GM23338 (cell line): ENCODE data around the gene CTDP1. TPM values are rescaled to one million over a fixed set of nuclear protein-coding genes. Genes with fewer than 3 reads are reported as not detected.

Source experiments
- ATAC-seq: fragments of 200-7000 bp; cut with Tn5 transposase; 3 replicates; pipeline ENCODE4 v1.9.1; 2020
- DNase-seq: peaks from one replicate; pipeline ENCODE4 v3.0.0-alpha.2; 2015; ENCODE audit warnings: low spot score
- H2AFZ ChIP-seq: fragments of 200-600 bp; sonication (generic); 2 replicates; pipeline ENCODE4 v1.8.0; 2016; ENCODE audit warnings: antibody characterized with exemption, mild to moderate bottlenecking, moderate library complexity
- H3F3A ChIP-seq: fragments of 200-600 bp; sonication (generic); replicated peaks from 2 replicates; pipeline ENCODE4 v1.8.0; 2017; ENCODE audit warnings: antibody characterized with exemption, mixed run types, low read depth
- H3K27ac ChIP-seq: fragments of 200-600 bp; sonication (generic); 2 replicates; pipeline ENCODE4 v1.6.1; 2016; ENCODE audit warnings: low read depth
- H3K27me3 ChIP-seq: fragments of 200-600 bp; sonication (generic); 2 replicates; pipeline ENCODE4 v1.8.0; 2016; ENCODE audit warnings: mild to moderate bottlenecking, mixed run types, moderate library complexity; ENCODE audit not compliant: insufficient read depth
- H3K36me3 ChIP-seq: fragments of 200-600 bp; sonication (generic); 2 replicates; pipeline ENCODE4 v1.8.0; 2016; ENCODE audit warnings: mild to moderate bottlenecking; ENCODE audit not compliant: insufficient read depth
- H3K4me1 ChIP-seq: fragments of 200-600 bp; sonication (generic); 2 replicates; pipeline ENCODE4 v1.8.0; 2016; ENCODE audit warnings: mild to moderate bottlenecking, moderate library complexity; ENCODE audit not compliant: insufficient read depth
- H3K4me2 ChIP-seq: fragments of 200-600 bp; sonication (generic); 2 replicates; pipeline ENCODE4 v1.7.1; 2017; ENCODE audit warnings: mixed run types
- H3K4me3 ChIP-seq: fragments of 200-600 bp; sonication (generic); 2 replicates; pipeline ENCODE4 v1.6.1; 2016; ENCODE audit warnings: mixed run types
- H3K79me2 ChIP-seq: fragments of 200-600 bp; sonication (generic); replicated peaks from 2 replicates; pipeline ENCODE4 v1.8.0; 2017; ENCODE audit warnings: mild to moderate bottlenecking; ENCODE audit not compliant: insufficient read depth
- H3K9me2 ChIP-seq: fragments of 200-600 bp; sonication (generic); 2 replicates; pipeline ENCODE4 v1.8.0; 2017; ENCODE audit not compliant: insufficient read depth
- H4K20me1 ChIP-seq: fragments of 200-600 bp; sonication (generic); replicated peaks from 2 replicates; pipeline ENCODE4 v1.8.0; 2017; ENCODE audit warnings: mild to moderate bottlenecking; ENCODE audit not compliant: insufficient read depth
- H3K27ac Mint-ChIP-seq: 2 replicates; pipeline ENCODE4 v1.8.0; 2020; ENCODE audit warnings: inconsistent platforms, mild to moderate bottlenecking, moderate library complexity, mixed read lengths
- H3K27me3 Mint-ChIP-seq: 3 replicates; pipeline ENCODE4 v1.8.0; 2022; ENCODE audit warnings: low read depth, mild to moderate bottlenecking, moderate library complexity, mixed read lengths, inconsistent platforms; ENCODE audit not compliant: insufficient read depth, poor library complexity
- H3K36me3 Mint-ChIP-seq: 3 replicates; pipeline ENCODE4 v1.8.0; 2021; ENCODE audit warnings: low read depth, mild to moderate bottlenecking, inconsistent platforms, moderate library complexity, mixed read lengths
- H3K4me1 Mint-ChIP-seq: 3 replicates; pipeline ENCODE4 v1.8.0; 2020; ENCODE audit warnings: mild to moderate bottlenecking, inconsistent platforms, mixed read lengths
- H3K4me3 Mint-ChIP-seq: 3 replicates; pipeline ENCODE4 v1.8.0; 2021; ENCODE audit warnings: moderate library complexity, mild to moderate bottlenecking, inconsistent platforms, mixed read lengths
- H3K9me3 Mint-ChIP-seq: 3 replicates; pipeline ENCODE4 v1.8.0; 2020; ENCODE audit warnings: moderate library complexity, mild to moderate bottlenecking, inconsistent platforms, mixed read lengths
- CREB1 ChIP-seq: fragments of 250-450 bp; sonication (Bioruptor Pico); IDR thresholded peaks from 2 replicates; pipeline ENCODE4 v1.5.0; 2020; ENCODE audit warnings: low read depth, mild to moderate bottlenecking, moderate library complexity
- CTCF ChIP-seq, 2 experiments: fragments of 200-600 bp in 1 of 2; sonication (generic) in 1 of 2; conservative IDR thresholded peaks; 2 replicates each; pipeline versions ENCODE4 v1.5.1 to v1.6.1; 2016 to 2017; ENCODE audit warnings: antibody characterized with exemption in 2 of 2, low read depth in 2 of 2, mild to moderate bottlenecking in 2 of 2, moderate library complexity in 1 of 2
- ETS1 ChIP-seq: IDR thresholded peaks from 2 replicates; pipeline ENCODE4 v1.6.1; 2016; ENCODE audit warnings: antibody characterized with exemption
- EZH2phosphoT487 ChIP-seq: fragments of 200-600 bp; sonication (generic); IDR thresholded peaks from one replicate; pipeline ENCODE4 v1.8.1; 2018; ENCODE audit warnings: antibody characterized with exemption; ENCODE audit not compliant: unreplicated experiment
- REST ChIP-seq: IDR thresholded peaks from one replicate; pipeline ENCODE4 v1.6.1; 2018; ENCODE audit warnings: antibody characterized with exemption; ENCODE audit not compliant: unreplicated experiment
- STAT1 ChIP-seq: IDR thresholded peaks from one replicate; pipeline ENCODE4 v1.6.1; 2016; ENCODE audit warnings: antibody characterized with exemption; ENCODE audit not compliant: unreplicated experiment
- ZNF114 ChIP-seq: fragments of 250-450 bp; sonication (Bioruptor Pico); IDR thresholded peaks from 2 replicates; pipeline ENCODE4 v1.5.0; 2020; ENCODE audit warnings: mild to moderate bottlenecking, moderate library complexity
- ZNF331 ChIP-seq: fragments of 250-450 bp; sonication (Bioruptor Pico); IDR thresholded peaks from 2 replicates; pipeline ENCODE4 v1.5.0; 2020; ENCODE audit warnings: low read depth, mild to moderate bottlenecking, moderate library complexity
- polyA plus RNA-seq: library from polyadenylated mRNA; unstranded; fragments of >200 nt; fragmentation: Nextera tagmentation; extraction: Ambion mirVana; gene quantifications from 2 replicates; pipeline ENCODE4 v1.2.1, GENCODE V29; 2016
- total RNA-seq: library from RNA; depleted of rRNA; stranded (reverse); fragments of >200 nt; shearing (Covaris generic); gene quantifications from 2 replicates; pipeline ENCODE4 v1.2.3, GENCODE V29; 2014

Gene CTDP1
- total and polyA plus RNA-seq, 2 experiments from 2014 or later = 9.4 to 51.6 TPM

GRCh38 chr18:79760348-79760747 lies 80.7 kb downstream of the CTDP1 start:
- H3K4me1 Mint-ChIP-seq = no peaks in the 10 kb centered on the region

GRCh38 chr18:79760881-79761280 lies 81.3 kb downstream of the CTDP1 start:
- Mint-ChIP-seq H3K27ac (no peak overlapping the region), H3K4me1 (no peaks in the 10 kb centered on the region), H3K4me3 (no peak overlapping the region), H3K27me3 (peaks cover 2% of the 10 kb centered on the region), H3K9me3 (peaks cover 28% of the 10 kb centered on the region; the same call in 2 of the 3 replicates), H3K36me3 (peaks cover 6% of the 10 kb centered on the region)
- Histone ChIP-seq H3K27me3 (no peaks in the 10 kb centered on the region), H3K27ac (no peak overlapping the region), H3K4me3 (no peak overlapping the region), H3K4me2 (no peak overlapping the region), H4K20me1 (0 out of 2 replicates have a peak, but pooled peaks cover 3% of the 10 kb centered on the region), H3K4me1 (no peaks in the 10 kb centered on the region), H2AFZ (no peak overlapping the region), H3K79me2 (no peaks in the 10 kb centered on the region), H3F3A (no peaks in the 10 kb centered on the region), H3K9me2 (no peaks in the 10 kb centered on the region), H3K36me3 (no peaks in the 10 kb centered on the region)
- DNase-seq = no peak
- ATAC-seq = no peak
- TF ChIP-seq ZNF331 (CRISPR knock-in tag) (no peak), STAT1 (no peak), EZH2phosphoT487 (no peak), CTCF (conservative IDR thresholded peaks at IDR 0.05; ENCODE audit: low read depth in 2 of 2) (no peak), ETS1 (no peak), CREB1 (CRISPR knock-in tag) (no peak), REST (no peak), ZNF114 (CRISPR knock-in tag) (no peak)

More at GRCh38 chr18:79760348-79760747, 80.7 kb downstream of the CTDP1 start:
- H3K36me3 Mint-ChIP-seq = peaks cover 9% of the 10 kb centered on the region
- peaks cover 2% of the 10 kb centered on the region for H3K27me3 Mint-ChIP-seq
- peaks cover 25% of the 10 kb centered on the region; the same call in 2 of the 3 replicates for H3K9me3 Mint-ChIP-seq
- no peak overlapping the region for H3K4me2 ChIP-seq
- H3K4me3 ChIP-seq = no peak overlapping the region
- H3K36me3 ChIP-seq = no peaks in the 10 kb centered on the region
- no peaks in the 10 kb centered on the region for H3K27me3 ChIP-seq
- no peak overlapping the region for H3K4me3 Mint-ChIP-seq
- ATAC-seq = no peak
- H3K9me2 ChIP-seq = no peaks in the 10 kb centered on the region
- H3K79me2 ChIP-seq = no peaks in the 10 kb centered on the region
- no peak overlapping the region for H3K27ac Mint-ChIP-seq
- 0 out of 2 replicates have a peak, but pooled peaks cover 3% of the 10 kb centered on the region for H4K20me1 ChIP-seq
- H3K27ac ChIP-seq = no peak overlapping the region
- H3F3A ChIP-seq = no peaks in the 10 kb centered on the region
- DNase-seq = no peak
- no peaks in the 10 kb centered on the region for H3K4me1 ChIP-seq
- no peak overlapping the region for H2AFZ ChIP-seq
- TF ChIP-seq ETS1 = no peak
- no peak for TF ChIP-seq ZNF114 (CRISPR knock-in tag)
